SU-DHL-6 (cell line): ENCODE results near the gene RASGRP2.

Source experiments
- H2AFZ ChIP-seq: fragments of 200-600 bp; sonication (generic); 2 replicates; pipeline ENCODE4 v1.6.1; 2014; ENCODE audit warnings: low read depth, mild to moderate bottlenecking, moderate library complexity, mixed read lengths, antibody characterized with exemption, low read length; ENCODE audit not compliant: severe bottlenecking
- H3F3A ChIP-seq: fragments of 200-600 bp; shearing (Covaris generic); 2 replicates; pipeline ENCODE4 v1.6.0; 2016; ENCODE audit warnings: antibody characterized with exemption, mild to moderate bottlenecking; ENCODE audit not compliant: insufficient read depth
- H3K27ac ChIP-seq: fragments of 200-600 bp; sonication (generic); 2 replicates; pipeline ENCODE4 v1.5.1; 2016; ENCODE audit warnings: low read depth, mild to moderate bottlenecking, low read length, moderate library complexity, mixed read lengths
- H3K27me3 ChIP-seq: fragments of 200-600 bp; sonication (generic), shearing (Covaris generic); 2 replicates; pipeline ENCODE4 v1.6.0; 2014; ENCODE audit warnings: mild to moderate bottlenecking, low read length
- H3K36me3 ChIP-seq: fragments of 200-600 bp; sonication (generic); 2 replicates; pipeline ENCODE4 v1.6.1; 2014; ENCODE audit warnings: mild to moderate bottlenecking, low read length, mixed read lengths
- H3K4me2 ChIP-seq: fragments of 300-600, 200-600 bp; shearing (Covaris generic), sonication (generic); 2 replicates; pipeline ENCODE4 v1.6.0; 2014; ENCODE audit warnings: low read length, low read depth, mild to moderate bottlenecking; ENCODE audit not compliant: poor library complexity, severe bottlenecking
- H3K4me3 ChIP-seq: fragments of 200-600 bp; sonication (generic); 2 replicates; pipeline ENCODE4 v1.5.1; 2014; ENCODE audit warnings: antibody characterized with exemption, low read length, mild to moderate bottlenecking, mixed read lengths; ENCODE audit not compliant: insufficient read depth, poor library complexity, severe bottlenecking
- H3K79me2 ChIP-seq: fragments of 200-600 bp; sonication (generic); 2 replicates; pipeline ENCODE4 v1.6.1; 2014; ENCODE audit warnings: mild to moderate bottlenecking, low read length, moderate library complexity; ENCODE audit not compliant: insufficient read depth
- H3K9ac ChIP-seq: fragments of 200-600 bp; sonication (generic); 2 replicates; pipeline ENCODE4 v1.7.0; 2014; ENCODE audit warnings: mild to moderate bottlenecking, low read length
- H3K9me2 ChIP-seq: fragments of 200-600 bp; sonication (generic); replicated peaks from 2 replicates; pipeline ENCODE4 v1.6.1; 2014; ENCODE audit warnings: low read length; ENCODE audit not compliant: insufficient read depth
- H3K9me3 ChIP-seq: fragments of 200-600 bp; sonication (generic); 2 replicates; pipeline ENCODE4 v1.6.1; 2014; ENCODE audit warnings: low read length, mixed read lengths; ENCODE audit not compliant: insufficient read depth
- H4K20me1 ChIP-seq: fragments of 200-600 bp; sonication (generic); 2 replicates; pipeline ENCODE4 v1.6.1; 2014; ENCODE audit warnings: low read depth, mild to moderate bottlenecking, antibody characterized with exemption, low read length, moderate library complexity, mixed read lengths
- EZH2phosphoT487 ChIP-seq: fragments of 200-600 bp; sonication (generic), shearing (Covaris generic); conservative IDR thresholded peaks from 2 replicates; pipeline ENCODE4 v1.6.1; 2018; ENCODE audit warnings: mild to moderate bottlenecking, antibody characterized with exemption, low read length, moderate library complexity, mixed read lengths
- TF ChIP-seq, protein P1 (sequence below): fragments of 200-600 bp; sonication (generic); IDR thresholded peaks from one replicate; pipeline ENCODE4 v1.5.1; 2017; ENCODE audit warnings: antibody characterized with exemption, mild to moderate bottlenecking, low read length, moderate library complexity; ENCODE audit not compliant: insufficient read depth, poor library complexity, severe bottlenecking

The RASGRP2 gene

DNA sequence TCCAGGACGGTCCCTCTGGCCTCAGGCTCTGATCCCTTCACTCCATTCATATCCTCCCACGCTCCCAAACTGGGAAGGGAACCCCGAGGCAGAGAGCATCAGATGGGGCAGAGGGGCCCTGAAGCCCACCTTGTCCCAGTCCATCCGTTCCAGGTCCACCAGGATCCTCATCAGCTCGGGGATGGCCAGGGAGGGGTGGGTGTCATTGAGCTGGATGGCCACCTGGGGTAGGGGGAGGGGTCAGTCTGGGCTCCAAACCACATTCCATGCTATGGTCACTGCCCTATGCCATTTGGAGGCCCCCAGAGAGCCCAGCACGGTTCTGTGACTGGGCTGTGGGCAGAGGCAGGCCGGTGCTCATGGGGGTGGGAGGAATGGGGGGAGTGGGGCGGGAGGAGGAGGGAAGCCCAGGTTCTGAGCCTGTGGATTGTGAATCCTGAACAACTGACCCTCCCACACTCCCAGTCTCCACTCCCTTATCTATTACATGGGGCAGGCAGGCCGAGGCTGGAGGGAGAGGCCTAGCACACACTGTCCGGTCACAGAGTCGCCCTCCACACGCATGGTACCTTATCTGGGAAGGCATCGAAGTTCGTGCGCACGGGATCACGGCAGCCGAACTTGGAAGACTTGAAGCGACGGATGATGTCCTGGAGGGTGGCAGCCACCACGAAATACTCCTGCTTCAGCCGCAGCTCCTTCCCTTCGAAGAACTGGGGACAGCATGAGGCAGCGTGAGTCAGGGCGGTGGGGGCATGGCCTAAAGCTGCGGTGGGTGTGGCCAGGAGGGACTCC, 10.4 kb upstream of the RASGRP2 start:
- H3K27ac ChIP-seq: no peak overlapping the region
- no peak overlapping the region for H3K4me3 ChIP-seq
- H3K9me3 ChIP-seq: no peaks in the 10 kb centered on the region
- no peaks in the 10 kb centered on the region for H3K36me3 ChIP-seq
- no peaks in the 10 kb centered on the region for H3K9me2 ChIP-seq
- no peak overlapping the region for H3K9ac ChIP-seq
- H4K20me1 ChIP-seq: no peaks in the 10 kb centered on the region
- TF ChIP-seq, protein P1, sequence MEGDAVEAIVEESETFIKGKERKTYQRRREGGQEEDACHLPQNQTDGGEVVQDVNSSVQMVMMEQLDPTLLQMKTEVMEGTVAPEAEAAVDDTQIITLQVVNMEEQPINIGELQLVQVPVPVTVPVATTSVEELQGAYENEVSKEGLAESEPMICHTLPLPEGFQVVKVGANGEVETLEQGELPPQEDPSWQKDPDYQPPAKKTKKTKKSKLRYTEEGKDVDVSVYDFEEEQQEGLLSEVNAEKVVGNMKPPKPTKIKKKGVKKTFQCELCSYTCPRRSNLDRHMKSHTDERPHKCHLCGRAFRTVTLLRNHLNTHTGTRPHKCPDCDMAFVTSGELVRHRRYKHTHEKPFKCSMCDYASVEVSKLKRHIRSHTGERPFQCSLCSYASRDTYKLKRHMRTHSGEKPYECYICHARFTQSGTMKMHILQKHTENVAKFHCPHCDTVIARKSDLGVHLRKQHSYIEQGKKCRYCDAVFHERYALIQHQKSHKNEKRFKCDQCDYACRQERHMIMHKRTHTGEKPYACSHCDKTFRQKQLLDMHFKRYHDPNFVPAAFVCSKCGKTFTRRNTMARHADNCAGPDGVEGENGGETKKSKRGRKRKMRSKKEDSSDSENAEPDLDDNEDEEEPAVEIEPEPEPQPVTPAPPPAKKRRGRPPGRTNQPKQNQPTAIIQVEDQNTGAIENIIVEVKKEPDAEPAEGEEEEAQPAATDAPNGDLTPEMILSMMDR: no peak
- TF ChIP-seq EZH2phosphoT487: no peak
- no peaks in the 10 kb centered on the region for H3K79me2 ChIP-seq
- no peaks in the 10 kb centered on the region for H3F3A ChIP-seq
- no peak overlapping the region for H3K4me2 ChIP-seq
- no peaks in the 10 kb centered on the region for H3K27me3 ChIP-seq
- H2AFZ ChIP-seq: no peak overlapping the region

DNA sequence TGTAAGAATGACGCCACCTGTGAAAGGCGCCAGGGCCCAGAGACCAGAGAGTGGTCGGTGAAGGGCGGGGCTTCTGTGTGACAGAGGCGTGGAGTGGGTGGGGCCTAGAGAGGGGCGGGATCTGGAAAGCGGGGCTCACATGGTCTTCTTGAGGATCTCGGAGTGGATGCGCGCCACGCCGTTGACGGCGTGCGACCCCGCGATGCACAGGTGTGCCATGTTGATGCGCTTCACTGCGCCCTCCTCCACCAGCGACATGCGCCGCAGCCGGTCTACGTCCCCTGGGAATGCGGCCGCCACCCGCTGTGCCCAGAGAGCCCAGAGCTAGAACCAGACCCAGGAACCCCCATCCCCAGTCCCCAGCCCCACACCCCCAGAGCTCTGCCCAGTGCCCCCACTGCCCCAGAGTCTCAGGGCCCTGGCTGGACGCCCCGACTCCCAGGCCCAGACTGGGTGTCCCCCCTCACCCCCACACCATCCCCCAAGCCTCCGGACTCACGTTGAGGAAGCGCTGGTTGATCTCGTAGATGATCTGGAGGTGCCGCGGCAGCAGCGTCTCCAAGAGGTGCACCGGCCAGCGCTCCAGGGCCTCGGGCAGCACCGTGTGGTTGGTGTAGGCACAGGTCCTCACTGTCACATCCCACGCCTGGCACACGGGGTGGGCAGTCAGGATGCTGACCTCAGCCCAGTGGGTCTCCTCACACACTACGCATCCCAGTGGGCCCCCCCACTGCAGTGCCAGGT, 9.6 kb upstream of the RASGRP2 start:
- H3K27me3 ChIP-seq: no peaks in the 10 kb centered on the region
- no peaks in the 10 kb centered on the region for H3K79me2 ChIP-seq
- no peaks in the 10 kb centered on the region for H3K9me3 ChIP-seq
- no peak overlapping the region for H3K4me2 ChIP-seq
- H3F3A ChIP-seq: no peaks in the 10 kb centered on the region
- TF ChIP-seq EZH2phosphoT487: no peak
- TF ChIP-seq, protein P1: no peak
- no peak overlapping the region for H3K27ac ChIP-seq
- no peaks in the 10 kb centered on the region for H3K9me2 ChIP-seq
- no peak overlapping the region for H2AFZ ChIP-seq
- H3K9ac ChIP-seq: no peak overlapping the region
- H3K36me3 ChIP-seq: no peaks in the 10 kb centered on the region
- H3K4me3 ChIP-seq: no peak overlapping the region
- no peaks in the 10 kb centered on the region for H4K20me1 ChIP-seq

DNA sequence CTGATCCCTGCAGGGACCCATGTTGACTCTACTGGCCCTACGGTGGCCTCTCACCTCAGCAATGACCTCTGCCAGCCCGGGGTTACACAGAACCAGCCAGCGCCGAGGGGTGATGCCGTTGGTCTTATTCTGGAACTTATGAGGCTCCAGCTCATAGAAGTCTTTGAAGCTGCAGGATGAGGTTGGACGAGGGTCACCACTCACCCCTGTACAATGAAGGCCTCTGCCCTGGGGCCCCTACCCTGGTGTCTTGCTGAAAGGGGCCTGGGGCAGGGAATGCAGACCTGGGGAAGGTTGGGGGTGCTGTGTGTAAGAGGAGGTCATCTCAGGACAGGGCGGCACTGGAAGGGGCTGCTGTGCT, 9.1 kb upstream of the RASGRP2 start:
- Histone ChIP-seq H2AFZ (no peak overlapping the region), H3K27me3 (no peaks in the 10 kb centered on the region), H3K4me3 (no peak overlapping the region), H3K9ac (no peak overlapping the region), H3K4me2 (no peak overlapping the region), H3K9me2 (no peaks in the 10 kb centered on the region), H4K20me1 (no peaks in the 10 kb centered on the region), H3K79me2 (no peaks in the 10 kb centered on the region), H3K9me3 (no peaks in the 10 kb centered on the region), H3K27ac (no peak overlapping the region), H3F3A (no peaks in the 10 kb centered on the region), H3K36me3 (no peaks in the 10 kb centered on the region)
- TF ChIP-seq EZH2phosphoT487: no peak
- TF ChIP-seq, protein P1: no peak
